Islet precursor cell (in vitro differentiated cells): Measurements from ENCODE around the gene GPR45.
"Not testable (repeated sequence)": the region's sequence is repeated elsewhere in the genome, so short reads cannot be mapped to it uniquely, and the experiment has no call there.

ENCODE experiments used
- DNase-seq: peaks from one replicate; pipeline ENCODE4 v3.0.0-alpha.2; 2018

Gene GPR45

GRCh38 chr2:105241443-105241842 is at the start of gene GPR45:
Gene GPR45 (plus strand): TSS chr2:105241743. CDS start chr2:105241859, 116 bp downstream.
- no peak for DNase-seq

- no peak for DNase-seq
These were observed 47.4 kb upstream of the GPR45 start for GRCh38 chr2:105194022-105194675.

GRCh38 chr2:105196651-105197050 is 44.9 kb upstream of the GPR45 start:
- no peak for DNase-seq

GRCh38 chr2:105215586-105216192 is 25.9 kb upstream of the GPR45 start:
- DNase-seq = no peak

- DNase-seq = no peak
These were observed 20.9 kb upstream of the GPR45 start for GRCh38 chr2:105220604-105221003.

- no peak for DNase-seq
These were observed 17.1 kb upstream of the GPR45 start for GRCh38 chr2:105224444-105224843.

GRCh38 chr2:105231232-105231619 is 10.3 kb upstream of the GPR45 start:
- no peak for DNase-seq

GRCh38 chr2:105235388-105236059 is 6.0 kb upstream of the GPR45 start:
- DNase-seq = peak; percentile 89

- DNase-seq = no peak
These were observed 5.5 kb upstream of the GPR45 start for GRCh38 chr2:105236060-105236424.

- no peak for DNase-seq
These were observed 4.3 kb upstream of the GPR45 start for GRCh38 chr2:105237045-105237765.

- no peak for DNase-seq
These were observed 2.8 kb upstream of the GPR45 start for GRCh38 chr2:105238664-105239240.

GRCh38 chr2:105239924-105240323 is 1.6 kb upstream of the GPR45 start:
- DNase-seq = peak; percentile 84

GRCh38 chr2:105242286-105242993 is 897 bp downstream of the GPR45 start:
- no peak for DNase-seq

GRCh38 chr2:105243961-105244360 is 2.4 kb downstream of the GPR45 start:
- DNase-seq = peak; percentile 68

GRCh38 chr2:105244451-105244850 is 2.9 kb downstream of the GPR45 start:
- no peak for DNase-seq

- peak; percentile 94 for DNase-seq
These were observed 7.0 kb downstream of the GPR45 start for GRCh38 chr2:105248316-105249070.

GRCh38 chr2:105249181-105249580 is 7.6 kb downstream of the GPR45 start:
- DNase-seq = no peak

GRCh38 chr2:105249891-105250290 is 8.3 kb downstream of the GPR45 start:
- no peak for DNase-seq

- DNase-seq = not testable (repeated sequence)
These were observed 9.6 kb downstream of the GPR45 start for GRCh38 chr2:105251016-105251648.

GRCh38 chr2:105252271-105252670 is 10.7 kb downstream of the GPR45 start:
- DNase-seq = no peak

- DNase-seq = no peak
These were observed 13.1 kb downstream of the GPR45 start for GRCh38 chr2:105254531-105255210.
